Measurements from ENCODE around the gene DHCR24.

Gene DHCR24

GRCh38 chr1:54848134-54848948 is 38.7 kb downstream of the DHCR24 start:
- H4K91ac ChIP-seq (ENCODE audit: low read depth, low read length): no peak overlapping the region
- H3K14ac ChIP-seq (ENCODE audit: low read length): no peak overlapping the region
- no peak overlapping the region for H2BK5ac ChIP-seq (ENCODE audit: low read depth, low read length, poor library complexity)
- H4K12ac ChIP-seq (ENCODE audit: low read depth, low read length): no peak overlapping the region
- H3K27ac ChIP-seq (ENCODE audit: low read depth, low read length): no peak overlapping the region
- no peak overlapping the region for H3K4me2 ChIP-seq (ENCODE audit: low read length)
- no peak overlapping the region for H3K23ac ChIP-seq (ENCODE audit: low read length)
- DNase-seq: no peak
- no CpG with 5 or more reads among the region's 7 CpGs for WGBS (ENCODE audit: extremely low coverage, insufficient coverage, insufficient read length)
- H3K27me3 ChIP-seq (ENCODE audit: insufficient read depth, low read length): no peaks in the 10 kb centered on the region
- no peak overlapping the region for H4K8ac ChIP-seq (ENCODE audit: low read depth, low read length)
- no peak overlapping the region for H2BK120ac ChIP-seq (ENCODE audit: insufficient read depth, low read length, poor library complexity)
- H2AK5ac ChIP-seq (ENCODE audit: low read length): no peak overlapping the region
- peaks cover 42 to 53% of the 10 kb centered on the region in 2 experiments for H3K36me3 ChIP-seq (ENCODE audit: control insufficient read depth in 1 of 2, insufficient read depth in 2 of 2, low read length in 2 of 2)
- H3K79me2 ChIP-seq (ENCODE audit: control insufficient read depth, insufficient read depth, low read length, poor library complexity): no peaks in the 10 kb centered on the region
- H3K4me1 ChIP-seq (ENCODE audit: control insufficient read depth in 1 of 2, insufficient read depth in 2 of 2, low read length in 2 of 2): no peaks in the 10 kb centered on the region
- H3K9me3 ChIP-seq (ENCODE audit: insufficient read depth, low read depth, low read length): peaks cover 3% of the 10 kb centered on the region
- no peak overlapping the region for H3K9ac ChIP-seq (ENCODE audit: low read length)
- H3K4me3 ChIP-seq (ENCODE audit: low read depth, low read length): no peak overlapping the region
- no peaks in the 10 kb centered on the region for H3K79me1 ChIP-seq (ENCODE audit: low read length)
- no peak overlapping the region for H2AFZ ChIP-seq (ENCODE audit: insufficient read depth, low read length, poor library complexity)
- no peak overlapping the region for H3K4ac ChIP-seq (ENCODE audit: low read depth, low read length)
- no peak overlapping the region for H3K18ac ChIP-seq (ENCODE audit: low read length)
- no peak overlapping the region for H2BK12ac ChIP-seq (ENCODE audit: low read length)

GRCh38 chr1:54846716-54847284 is 40.2 kb downstream of the DHCR24 start:
- Histone ChIP-seq H3K4me3 (ENCODE audit: low read depth, low read length) (no peak overlapping the region), H4K12ac (ENCODE audit: low read depth, low read length) (no peak overlapping the region), H3K23ac (ENCODE audit: low read length) (no peak overlapping the region), H3K14ac (ENCODE audit: low read length) (no peak overlapping the region), H3K27ac (ENCODE audit: low read depth, low read length) (no peak overlapping the region), H3K9ac (ENCODE audit: low read length) (no peak overlapping the region), H3K36me3 (ENCODE audit: control insufficient read depth in 1 of 2, insufficient read depth in 2 of 2, low read length in 2 of 2) (peaks cover 28 to 38% of the 10 kb centered on the region in 2 experiments), H2AK5ac (ENCODE audit: low read length) (no peak overlapping the region), H3K4me2 (ENCODE audit: low read length) (no peak overlapping the region), H4K91ac (ENCODE audit: low read depth, low read length) (no peak overlapping the region), H3K79me2 (ENCODE audit: control insufficient read depth, insufficient read depth, low read length, poor library complexity) (no peaks in the 10 kb centered on the region), H2AFZ (ENCODE audit: insufficient read depth, low read length, poor library complexity) (no peak overlapping the region), H2BK12ac (ENCODE audit: low read length) (no peak overlapping the region), H3K18ac (ENCODE audit: low read length) (no peak overlapping the region), H4K8ac (ENCODE audit: low read depth, low read length) (no peak overlapping the region), H2BK120ac (ENCODE audit: insufficient read depth, low read length, poor library complexity) (no peak overlapping the region), H2BK5ac (ENCODE audit: low read depth, low read length, poor library complexity) (no peak overlapping the region), H3K9me3 (ENCODE audit: insufficient read depth, low read depth, low read length) (peaks cover 3% of the 10 kb centered on the region), H3K79me1 (ENCODE audit: low read length) (no peaks in the 10 kb centered on the region), H3K4me1 (ENCODE audit: control insufficient read depth in 1 of 2, insufficient read depth in 2 of 2, low read length in 2 of 2) (no peaks in the 10 kb centered on the region), H3K4ac (ENCODE audit: low read depth, low read length) (no peak overlapping the region), H3K27me3 (ENCODE audit: insufficient read depth, low read length) (no peaks in the 10 kb centered on the region)
- no CpG with 5 or more reads among the region's 9 CpGs for WGBS (ENCODE audit: extremely low coverage, insufficient coverage, insufficient read length)
- no peak for DNase-seq

- no peaks in the 10 kb centered on the region for H3K27me3 ChIP-seq (ENCODE audit: insufficient read depth, low read length)
- H3K79me1 ChIP-seq (ENCODE audit: low read length): no peaks in the 10 kb centered on the region
- no peak overlapping the region for H2AFZ ChIP-seq (ENCODE audit: insufficient read depth, low read length, poor library complexity)
- no peak overlapping the region for H3K23ac ChIP-seq (ENCODE audit: low read length)
- H2BK5ac ChIP-seq (ENCODE audit: low read depth, low read length, poor library complexity): no peak overlapping the region
- no peaks in the 10 kb centered on the region for H3K9me3 ChIP-seq (ENCODE audit: insufficient read depth, low read depth, low read length)
- no peak overlapping the region for H3K27ac ChIP-seq (ENCODE audit: low read depth, low read length)
- no peak overlapping the region for H3K4me3 ChIP-seq (ENCODE audit: low read depth, low read length)
- H4K91ac ChIP-seq (ENCODE audit: low read depth, low read length): no peak overlapping the region
- no peak overlapping the region for H3K4ac ChIP-seq (ENCODE audit: low read depth, low read length)
- WGBS (ENCODE audit: extremely low coverage, insufficient coverage, insufficient read length): no CpG with 5 or more reads among the region's 3 CpGs
- H3K14ac ChIP-seq (ENCODE audit: low read length): no peak overlapping the region
- no peak overlapping the region for H3K9ac ChIP-seq (ENCODE audit: low read length)
- no peaks in the 10 kb centered on the region for H3K79me2 ChIP-seq (ENCODE audit: control insufficient read depth, insufficient read depth, low read length, poor library complexity)
- DNase-seq: no peak
- no peaks in the 10 kb centered on the region for H3K4me1 ChIP-seq (ENCODE audit: control insufficient read depth in 1 of 2, insufficient read depth in 2 of 2, low read length in 2 of 2)
- no peak overlapping the region for H3K18ac ChIP-seq (ENCODE audit: low read length)
- H2BK12ac ChIP-seq (ENCODE audit: low read length): no peak overlapping the region
- H2AK5ac ChIP-seq (ENCODE audit: low read length): no peak overlapping the region
- H4K12ac ChIP-seq (ENCODE audit: low read depth, low read length): no peak overlapping the region
- H2BK120ac ChIP-seq (ENCODE audit: insufficient read depth, low read length, poor library complexity): no peak overlapping the region
- H3K36me3 ChIP-seq (ENCODE audit: control insufficient read depth in 1 of 2, insufficient read depth in 2 of 2, low read length in 2 of 2): peaks cover 23 to 33% of the 10 kb centered on the region in 2 experiments
- H3K4me2 ChIP-seq (ENCODE audit: low read length): no peak overlapping the region
- H4K8ac ChIP-seq (ENCODE audit: low read depth, low read length): no peak overlapping the region
These were observed 40.7 kb downstream of the DHCR24 start for GRCh38 chr1:54846301-54846700.

- Histone ChIP-seq H3K4me3 (ENCODE audit: low read depth, low read length) (no peak overlapping the region), H3K23ac (ENCODE audit: low read length) (no peak overlapping the region), H4K12ac (ENCODE audit: low read depth, low read length) (no peak overlapping the region), H3K27ac (ENCODE audit: low read depth, low read length) (no peak overlapping the region), H3K9me3 (ENCODE audit: insufficient read depth, low read depth, low read length) (no peaks in the 10 kb centered on the region), H3K18ac (ENCODE audit: low read length) (no peak overlapping the region), H3K79me2 (ENCODE audit: control insufficient read depth, insufficient read depth, low read length, poor library complexity) (no peaks in the 10 kb centered on the region), H3K27me3 (ENCODE audit: insufficient read depth, low read length) (no peaks in the 10 kb centered on the region), H4K8ac (ENCODE audit: low read depth, low read length) (no peak overlapping the region), H3K4ac (ENCODE audit: low read depth, low read length) (no peak overlapping the region), H3K79me1 (ENCODE audit: low read length) (no peaks in the 10 kb centered on the region), H2BK12ac (ENCODE audit: low read length) (no peak overlapping the region), H2BK120ac (ENCODE audit: insufficient read depth, low read length, poor library complexity) (no peak overlapping the region), H2BK5ac (ENCODE audit: low read depth, low read length, poor library complexity) (no peak overlapping the region), H2AK5ac (ENCODE audit: low read length) (no peak overlapping the region), H3K14ac (ENCODE audit: low read length) (no peak overlapping the region), H3K9ac (ENCODE audit: low read length) (no peak overlapping the region), H4K91ac (ENCODE audit: low read depth, low read length) (no peak overlapping the region), H3K4me2 (ENCODE audit: low read length) (no peak overlapping the region), H3K36me3 (ENCODE audit: control insufficient read depth in 1 of 2, insufficient read depth in 2 of 2, low read length in 2 of 2) (peaks cover 19 to 28% of the 10 kb centered on the region in 2 experiments), H2AFZ (ENCODE audit: insufficient read depth, low read length, poor library complexity) (no peak overlapping the region), H3K4me1 (ENCODE audit: control insufficient read depth in 1 of 2, insufficient read depth in 2 of 2, low read length in 2 of 2) (no peaks in the 10 kb centered on the region)
- WGBS (ENCODE audit: extremely low coverage, insufficient coverage, insufficient read length): no CpG with 5 or more reads among the region's 5 CpGs
- no peak for DNase-seq
These were observed 41.2 kb downstream of the DHCR24 start for GRCh38 chr1:54845772-54846171.

Measured in trophoblast cell (in vitro differentiated cells and primary cell).